Endothelial cell (in vitro differentiated cells): ENCODE results near the gene TSNAX. TPM values are rescaled to one million over a fixed set of nuclear protein-coding genes. Genes with fewer than 3 reads are reported as not detected.

ENCODE experiments used
- DNase-seq: peaks from one replicate; pipeline ENCODE4 v3.0.0; 2021; ENCODE audit warnings: low spot score
- H3K27ac Mint-ChIP-seq: one replicate; pipeline ENCODE4 v1.8.0; 2021; ENCODE audit warnings: mixed read lengths, inconsistent platforms; ENCODE audit not compliant: unreplicated experiment
- H3K27me3 Mint-ChIP-seq: one replicate; pipeline ENCODE4 v1.8.0; 2021; ENCODE audit warnings: mild to moderate bottlenecking, moderate library complexity, mixed read lengths, inconsistent platforms; ENCODE audit not compliant: unreplicated experiment
- H3K36me3 Mint-ChIP-seq: one replicate; pipeline ENCODE4 v1.8.0; 2021; ENCODE audit warnings: mild to moderate bottlenecking, low read depth, mixed read lengths, inconsistent platforms; ENCODE audit not compliant: unreplicated experiment
- H3K4me1 Mint-ChIP-seq: one replicate; pipeline ENCODE4 v1.8.0; 2021; ENCODE audit warnings: mild to moderate bottlenecking, mixed read lengths, inconsistent platforms; ENCODE audit not compliant: unreplicated experiment
- H3K4me3 Mint-ChIP-seq: one replicate; pipeline ENCODE4 v1.8.0; 2021; ENCODE audit warnings: mild to moderate bottlenecking, mixed read lengths, inconsistent platforms; ENCODE audit not compliant: unreplicated experiment
- H3K9me3 Mint-ChIP-seq: one replicate; pipeline ENCODE4 v1.8.0; 2021; ENCODE audit warnings: mixed read lengths, inconsistent platforms; ENCODE audit not compliant: unreplicated experiment
- CTCF ChIP-seq: fragments of 200-600 bp; sonication (generic); IDR thresholded peaks from one replicate; pipeline ENCODE4 v1.5.0; 2021; ENCODE audit warnings: antibody characterized with exemption; ENCODE audit not compliant: unreplicated experiment
- total RNA-seq: library from RNA; stranded (reverse); fragmentation: NEBNext Ultra II Directional; extraction: Animal tissue kit (Norgen Biotek cat#: 25700); gene quantifications from one replicate; pipeline ENCODE4 v1.2.1, GENCODE V29; 2021; ENCODE audit not compliant: unreplicated experiment

TSNAX gene
- total RNA-seq, 1 donor from 2014 or later: 35.4 TPM

GRCh38 chr1:231594123-231594522 is 65.7 kb downstream of the TSNAX start:
- no peak for TF ChIP-seq CTCF
- H3K27me3 Mint-ChIP-seq: no peaks in the 10 kb centered on the region
- H3K36me3 Mint-ChIP-seq: no peaks in the 10 kb centered on the region
- H3K9me3 Mint-ChIP-seq: no peaks in the 10 kb centered on the region
- peaks cover 7% of the 10 kb centered on the region for H3K4me1 Mint-ChIP-seq
- no peak for DNase-seq
- no peak overlapping the region for H3K4me3 Mint-ChIP-seq
- H3K27ac Mint-ChIP-seq: no peak overlapping the region

DNA sequence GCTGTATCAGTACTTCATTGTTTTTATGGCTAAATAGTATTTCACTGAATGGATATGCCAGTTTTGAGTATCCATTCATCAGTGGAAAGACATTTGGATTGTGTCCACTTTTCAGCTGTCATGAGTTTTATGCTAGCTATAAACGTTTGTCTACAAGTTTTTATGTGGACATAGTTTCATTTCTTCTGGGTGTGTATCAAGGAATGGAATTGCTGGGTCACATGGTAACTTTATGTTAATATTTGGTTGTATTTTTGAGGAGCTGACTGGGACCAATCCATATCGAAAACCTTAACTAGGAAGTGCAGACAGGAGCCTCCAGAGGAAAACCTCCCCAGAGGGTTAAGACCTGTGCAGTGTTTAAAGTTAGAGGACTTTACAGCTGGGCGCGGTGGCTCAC is 66.3 kb downstream of the TSNAX start:
- peaks cover 7% of the 10 kb centered on the region for H3K4me1 Mint-ChIP-seq

GRCh38 chr1:231596337-231596791 is 67.9 kb downstream of the TSNAX start:
- H3K4me1 Mint-ChIP-seq: peaks cover 4% of the 10 kb centered on the region
- no peak overlapping the region for H3K27ac Mint-ChIP-seq
- no peak overlapping the region for H3K4me3 Mint-ChIP-seq
- DNase-seq: no peak
- no peaks in the 10 kb centered on the region for H3K9me3 Mint-ChIP-seq
- H3K27me3 Mint-ChIP-seq: no peaks in the 10 kb centered on the region
- no peak for TF ChIP-seq CTCF
- no peaks in the 10 kb centered on the region for H3K36me3 Mint-ChIP-seq

More for the DNA sequence above, 66.3 kb downstream of the TSNAX start:
- no peak for DNase-seq
- no peaks in the 10 kb centered on the region for H3K9me3 Mint-ChIP-seq
- no peaks in the 10 kb centered on the region for H3K27me3 Mint-ChIP-seq
- TF ChIP-seq CTCF: no peak
- H3K4me3 Mint-ChIP-seq: no peak overlapping the region
- no peak overlapping the region for H3K27ac Mint-ChIP-seq
- H3K36me3 Mint-ChIP-seq: no peaks in the 10 kb centered on the region

GRCh38 chr1:231597971-231598370 is 69.5 kb downstream of the TSNAX start:
- no peaks in the 10 kb centered on the region for H3K27me3 Mint-ChIP-seq
- no peaks in the 10 kb centered on the region for H3K36me3 Mint-ChIP-seq
- no peak overlapping the region for H3K27ac Mint-ChIP-seq
- no peak for DNase-seq
- H3K4me3 Mint-ChIP-seq: no peak overlapping the region
- H3K4me1 Mint-ChIP-seq: peaks cover 4% of the 10 kb centered on the region
- H3K9me3 Mint-ChIP-seq: no peaks in the 10 kb centered on the region
- no peak for TF ChIP-seq CTCF

DNA sequence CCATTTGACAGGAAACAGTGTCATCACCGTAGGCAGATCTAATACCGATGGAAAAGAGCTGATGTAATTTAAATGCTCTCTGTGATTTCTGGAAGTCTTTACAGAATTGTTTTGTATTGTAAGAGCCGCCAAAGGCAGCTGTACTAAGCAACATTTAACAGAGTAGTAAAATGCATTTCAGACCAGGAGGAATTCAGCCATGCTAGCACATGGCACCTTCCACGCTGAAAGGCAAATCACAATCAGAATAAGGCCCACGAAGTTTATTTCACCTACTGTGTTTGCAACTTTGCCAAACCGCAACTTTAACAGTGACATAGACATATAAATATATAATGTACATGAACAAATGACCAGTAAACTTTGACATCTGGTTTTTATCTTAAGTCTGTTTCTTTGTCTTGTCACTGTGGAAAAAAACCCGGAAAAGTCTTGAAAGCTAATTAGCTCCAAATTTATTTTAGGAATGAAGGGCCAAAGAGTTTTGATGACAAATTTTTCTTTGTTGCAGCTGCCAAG is 72.0 kb downstream of the TSNAX start:
- Mint-ChIP-seq H3K27ac (no peak overlapping the region), H3K27me3 (no peaks in the 10 kb centered on the region), H3K36me3 (no peaks in the 10 kb centered on the region), H3K4me1 (peaks cover 11% of the 10 kb centered on the region), H3K4me3 (no peak overlapping the region), H3K9me3 (no peaks in the 10 kb centered on the region)
- DNase-seq: no peak
- no peak for TF ChIP-seq CTCF
